H1 (cell line): ENCODE data around the gene CD200. TPM values are rescaled to one million over a fixed set of nuclear protein-coding genes. Genes with fewer than 3 reads are reported as not detected.

Experiments
- CTCF ChIA-PET: fragments of 300-600 bp; sonication (Branson Sonifier 250); formaldehyde crosslinking; loops from one replicate; lab custom pipeline; 2021; ENCODE audit not compliant: partially characterized antibody; lab: Charles Lee
- POLR2A ChIA-PET: fragments of 300-600 bp; sonication (Branson Sonifier 250); formaldehyde crosslinking; loops from one replicate; lab custom pipeline; 2021; ENCODE audit warnings: inconsistent platforms; ENCODE audit not compliant: partially characterized antibody; lab: Charles Lee
- DNase-seq, 2 experiments: peaks; one replicate each; pipeline versions ENCODE4 v3.0.0 to v3.0.0-alpha.2; 2010 to 2022; ENCODE audit warnings: low spot score in 2 of 2, low read depth in 1 of 2, mixed read lengths in 1 of 2
- FAIRE-seq: peaks from 2 replicates; lab custom pipeline; 2011; peaks lifted over from hg19 to GRCh38; lab: Jason Lieb, UNC
- H2AFZ ChIP-seq: 2 replicates; pipeline ENCODE4 v1.8.1; 2012; ENCODE audit warnings: low read length, inconsistent platforms
- H2AK5ac ChIP-seq: 2 replicates; pipeline ENCODE4 v1.6.1; 2013; ENCODE audit warnings: low read depth, low read length
- H2BK120ac ChIP-seq: replicated peaks from 2 replicates; pipeline ENCODE3; 2013; ENCODE audit warnings: low read depth, low read length, inconsistent platforms
- H2BK12ac ChIP-seq: 2 replicates; pipeline ENCODE4 v1.6.1; 2013; ENCODE audit warnings: low read depth, low read length
- H2BK15ac ChIP-seq: 2 replicates; pipeline ENCODE4 v1.6.1; 2013; ENCODE audit warnings: low read length
- H2BK20ac ChIP-seq: 2 replicates; pipeline ENCODE4 v1.6.1; 2013; ENCODE audit warnings: low read length
- H2BK5ac ChIP-seq: 2 replicates; pipeline ENCODE4 v1.6.1; 2013; ENCODE audit warnings: low read depth, low read length
- H3K14ac ChIP-seq: 2 replicates; pipeline ENCODE4 v1.6.1; 2013; ENCODE audit warnings: inconsistent platforms; ENCODE audit not compliant: insufficient read length
- H3K18ac ChIP-seq: 2 replicates; pipeline ENCODE4 v1.6.1; 2013; ENCODE audit warnings: low read length; ENCODE audit errors: extremely low read depth
- H3K23ac ChIP-seq: 2 replicates; pipeline ENCODE4 v1.6.1; 2013; ENCODE audit warnings: inconsistent platforms; ENCODE audit not compliant: insufficient read length
- H3K23me2 ChIP-seq: 2 replicates; pipeline ENCODE4 v1.6.1; 2013; ENCODE audit warnings: low read depth, low read length
- H3K27ac ChIP-seq: 2 replicates; pipeline ENCODE4 v1.6.1; 2011; ENCODE audit warnings: low read depth, low read length, inconsistent platforms
- H3K27me3 ChIP-seq, 4 experiments: replicated peaks in 1 of 4; 1 replicate in 1 of 4; 2 replicates in 3 of 4; pipeline versions ENCODE4 v1.6.1 to v1.8.1; 2011 to 2013; ENCODE audit warnings: low read length in 3 of 4, mild to moderate bottlenecking in 3 of 4, inconsistent platforms in 2 of 4, mixed read lengths in 2 of 4, moderate library complexity in 1 of 4; ENCODE audit not compliant: control insufficient read depth in 3 of 4, insufficient read depth in 3 of 4; ENCODE audit errors: extremely low read depth in 1 of 4
- H3K36me3 ChIP-seq, 4 experiments: 2 replicates each; pipeline versions ENCODE4 v1.6.1 to v1.8.1; 2011 to 2013; ENCODE audit warnings: mild to moderate bottlenecking in 4 of 4, low read length in 3 of 4, moderate library complexity in 2 of 4, control low read depth in 1 of 4, inconsistent platforms in 1 of 4; ENCODE audit not compliant: insufficient read depth in 4 of 4, control insufficient read depth in 2 of 4
- H3K4ac ChIP-seq: replicated peaks from 2 replicates; pipeline ENCODE3; 2013; ENCODE audit warnings: low read length, low read depth, mixed read lengths, inconsistent platforms; ENCODE audit not compliant: insufficient read length
- H3K4me1 ChIP-seq, 4 experiments: replicated peaks in 1 of 4; 1 replicate in 1 of 4; 2 replicates in 3 of 4; pipeline versions ENCODE4 v1.6.1 to v1.8.1; 2011 to 2013; ENCODE audit warnings: low read length in 3 of 4, inconsistent platforms in 2 of 4, mixed read lengths in 1 of 4; ENCODE audit not compliant: insufficient read depth in 4 of 4, control insufficient read depth in 3 of 4
- H3K4me2 ChIP-seq, 2 experiments: 2 replicates each; pipeline versions ENCODE4 v1.6.1 to v1.8.1; 2011 to 2013; ENCODE audit warnings: low read depth in 2 of 2, low read length in 2 of 2, control low read depth in 1 of 2, inconsistent platforms in 1 of 2, mild to moderate bottlenecking in 1 of 2; ENCODE audit not compliant: insufficient read depth in 1 of 2
- H3K4me3 ChIP-seq, 4 experiments: fragments of 200-600, 300-600 bp in 1 of 4; sonication (generic), shearing (Covaris generic), sonication (Bioruptor Twin) in 1 of 4; 2 replicates each; pipeline versions ENCODE4 v1.5.1 to v1.8.1; 2011 to 2016; ENCODE audit warnings: low read length in 4 of 4, low read depth in 3 of 4, control low read depth in 2 of 4, inconsistent platforms in 2 of 4, mild to moderate bottlenecking in 2 of 4, mixed read lengths in 1 of 4, moderate library complexity in 1 of 4; ENCODE audit not compliant: insufficient read depth in 2 of 4; ENCODE audit errors: extremely low read depth in 1 of 4
- H3K56ac ChIP-seq: replicated peaks from 2 replicates; pipeline ENCODE3; 2013; ENCODE audit warnings: low read depth, mild to moderate bottlenecking, mixed read lengths, low read length, inconsistent platforms; ENCODE audit not compliant: insufficient read length
- H3K79me1 ChIP-seq: 2 replicates; pipeline ENCODE4 v1.6.1; 2013; ENCODE audit warnings: low read depth, low read length, control low read depth
- H3K79me2 ChIP-seq, 2 experiments: 2 replicates each; pipeline versions ENCODE4 v1.6.1 to v1.8.1; 2012 to 2013; ENCODE audit warnings: low read length in 2 of 2, mild to moderate bottlenecking in 2 of 2, inconsistent platforms in 1 of 2; ENCODE audit not compliant: insufficient read depth in 2 of 2, control insufficient read depth in 1 of 2
- H3K9ac ChIP-seq, 4 experiments: replicated peaks in 1 of 4; 1 replicate in 1 of 4; 2 replicates in 3 of 4; pipeline versions ENCODE4 v1.6.1 to v1.8.1; 2011 to 2013; ENCODE audit warnings: low read depth in 3 of 4, low read length in 3 of 4, control low read depth in 2 of 4, mild to moderate bottlenecking in 2 of 4, moderate library complexity in 2 of 4, inconsistent platforms in 1 of 4; ENCODE audit errors: extremely low read depth in 1 of 4
- H3K9me3 ChIP-seq, 2 experiments: 2 replicates each; pipeline versions ENCODE4 v1.6.1 to v1.8.1; 2012 to 2013; ENCODE audit warnings: mild to moderate bottlenecking in 2 of 2, moderate library complexity in 2 of 2, control low read depth in 1 of 2, inconsistent platforms in 1 of 2, low read depth in 1 of 2, low read length in 1 of 2, mixed read lengths in 1 of 2; ENCODE audit not compliant: insufficient read depth in 2 of 2
- H4K20me1 ChIP-seq, 2 experiments: replicated peaks in 1 of 2; 2 replicates each; pipeline versions ENCODE3 to v1.8.1; 2011 to 2013; ENCODE audit warnings: inconsistent platforms in 2 of 2, low read length in 2 of 2, mild to moderate bottlenecking in 1 of 2; ENCODE audit not compliant: insufficient read depth in 2 of 2, control insufficient read depth in 1 of 2
- H4K5ac ChIP-seq: 2 replicates; pipeline ENCODE4 v1.6.1; 2013; ENCODE audit warnings: low read length, low read depth, mixed read lengths, inconsistent platforms; ENCODE audit not compliant: insufficient read length
- H4K8ac ChIP-seq: 2 replicates; pipeline ENCODE4 v1.8.0; 2013; ENCODE audit warnings: mild to moderate bottlenecking, moderate library complexity, low read length, inconsistent platforms; ENCODE audit not compliant: insufficient read depth; ENCODE audit errors: extremely low read depth
- H4K91ac ChIP-seq: replicated peaks from 2 replicates; pipeline ENCODE3; 2013; ENCODE audit warnings: low read length, mixed read lengths, inconsistent platforms; ENCODE audit not compliant: insufficient read length
- CTCF ChIP-seq, 3 experiments: IDR thresholded peaks; 1 replicate in 2 of 3; 2 replicates in 1 of 3; pipeline versions ENCODE4 v1.5.1 to v1.6.1; 2011; ENCODE audit warnings: low read length in 3 of 3, mild to moderate bottlenecking in 3 of 3, inconsistent platforms in 2 of 3, low read depth in 1 of 3, moderate library complexity in 1 of 3; ENCODE audit not compliant: insufficient read depth in 1 of 3; ENCODE audit errors: control extremely low read depth in 1 of 3
- E2F6 ChIP-seq: IDR thresholded peaks from 2 replicates; pipeline ENCODE4 v1.6.1; 2012; ENCODE audit warnings: inconsistent platforms
- EZH2 ChIP-seq: fragments of 200-600 bp; sonication (generic); IDR thresholded peaks from 2 replicates; pipeline ENCODE4 v1.7.1; 2012; ENCODE audit warnings: low read depth, mild to moderate bottlenecking, moderate library complexity, low read length, inconsistent platforms; ENCODE audit not compliant: severe bottlenecking
- GABPA ChIP-seq: IDR thresholded peaks from 2 replicates; pipeline ENCODE4 v1.6.1; 2011; ENCODE audit warnings: mild to moderate bottlenecking, low read length, moderate library complexity, borderline replicate concordance; ENCODE audit not compliant: insufficient read depth
- HDAC2 ChIP-seq, 2 experiments: fragments of 300-600 bp in 1 of 2; sonication (generic) in 1 of 2; IDR thresholded peaks; 2 replicates each; pipeline ENCODE4 v1.6.1; 2011 to 2012; ENCODE audit warnings: low read depth in 2 of 2, low read length in 2 of 2, mild to moderate bottlenecking in 2 of 2, moderate library complexity in 2 of 2, borderline replicate concordance in 1 of 2, inconsistent platforms in 1 of 2
- KDM1A ChIP-seq: fragments of 200-600, 300-600 bp; sonication (generic); IDR thresholded peaks from 2 replicates; pipeline ENCODE4 v1.7.1; 2016; ENCODE audit warnings: mild to moderate bottlenecking, low read length, borderline replicate concordance
- WGBS, 2 experiments: shearing (Covaris generic) in 1 of 2; methylation state at CpG; one replicate each; pipeline versions ENCODE4 v1.1.6 to v1.1.7; 2013 to 2015; ENCODE audit warnings: low lambda C conversion rate in 2 of 2, mixed read lengths in 2 of 2, inconsistent platforms in 1 of 2, low coverage in 1 of 2, missing lambda C conversion rate in 1 of 2; ENCODE audit not compliant: insufficient replicate concordance in 2 of 2, insufficient coverage in 1 of 2, insufficient read length in 1 of 2; ENCODE audit errors: extremely low coverage in 1 of 2, missing lambda C conversion rate in 1 of 2; 5-methylcytosine and 5-hydroxymethylcytosine counted together
- polyA plus RNA-seq, 7 experiments: library from polyadenylated mRNA; depleted of rRNA in 3 of 7; stranded (reverse) in 5 of 7; unstranded in 2 of 7; fragments of >200 nt in 5 of 7; fragments of 200-250 nt in 2 of 7; gene quantifications; 1 replicate in 5 of 7; 2 replicates in 1 of 7; 4 replicates in 1 of 7; pipeline versions ENCODE4 v1.2.1 to v1.2.3, GENCODE V29; 2011 to 2013; ENCODE audit warnings: missing spikeins in 2 of 7, mixed read lengths in 2 of 7
- total RNA-seq: library from RNA; stranded (reverse); fragmentation: NEBNext Ultra II Directional; extraction: Animal tissue kit (Norgen Biotek cat#: 25700); gene quantifications from 2 replicates; pipeline ENCODE4 v1.2.1, GENCODE V29; 2021

The CD200 gene
- total and polyA plus RNA-seq, 2 of the 8 experiments (the other 6 are each of a cell fraction or from before 2014, with no cell fraction given) = 45.8 to 50.2 TPM

GRCh38 chr3:112365636-112366035 is 32.7 kb downstream of the CD200 start:
- no peak overlapping the region for H2BK5ac ChIP-seq
- H3K4me2 ChIP-seq = no peak overlapping the region
- H2BK20ac ChIP-seq = no peak overlapping the region
- no peak overlapping the region for H2BK120ac ChIP-seq
- no peak overlapping the region for H2AFZ ChIP-seq
- no peak overlapping the region for H2BK12ac ChIP-seq
- CTCF ChIA-PET = interaction anchor here (0.9 to 1.7 kb wide), 2 partner anchors 32 to 72 kb away, joined by 4 to 7 read pairs; partner anchors contain the start of gene SLC9C1
- H3K23ac ChIP-seq = no peak overlapping the region
- no peaks in the 10 kb centered on the region for H4K20me1 ChIP-seq
- peak overlapping the region in 1 of 4 experiments; percentile 34; a peak in 1 of 7 replicates for H3K9ac ChIP-seq
- no peak for TF ChIP-seq GABPA
- no peak for TF ChIP-seq EZH2
- TF ChIP-seq KDM1A = no peak
- TF ChIP-seq E2F6 = no peak
- TF ChIP-seq HDAC2 (IDR thresholded peaks at IDR 0.05; ENCODE audit: borderline replicate concordance in 1 of 2, low read depth in 2 of 2, low read length in 2 of 2) = no peak
- no peak for TF ChIP-seq CTCF (IDR thresholded peaks at IDR 0.05; ENCODE audit: control extremely low read depth in 1 of 3, insufficient read depth in 1 of 3, low read depth in 1 of 3, low read length in 3 of 3)
- TF ChIP-seq, all 59 proteins: peak for 0
- Histone ChIP-seq H4K8ac (no peak overlapping the region), H3K27me3 (no peaks in the 10 kb centered on the region), H3K4me3 (no peak overlapping the region), H3K79me1 (no peaks in the 10 kb centered on the region), H3K4me1 (peaks cover 0 to 3% (median 0%) of the 10 kb centered on the region in 4 experiments; a peak in 1 of 7 replicates), H3K23me2 (no peaks in the 10 kb centered on the region), H3K14ac (no peak overlapping the region), H3K36me3 (peaks cover 11 to 50% (median 30%) of the 10 kb centered on the region in 4 experiments), H3K4ac (no peak overlapping the region), H2AK5ac (no peak overlapping the region), H4K5ac (no peak overlapping the region), H4K91ac (no peak overlapping the region), H3K9me3 (no peaks in the 10 kb centered on the region), H3K27ac (no peak overlapping the region), H2BK15ac (no peak overlapping the region), H3K79me2 (no peaks in the 10 kb centered on the region), H3K18ac (no peak overlapping the region), H3K56ac (no peak overlapping the region)
- FAIRE-seq (peak; percentile 7), DNase-seq (no peak)
- POLR2A ChIA-PET = interaction anchor here (0.9 kb wide), 1 partner anchor 31 kb away, joined by 3 read pairs; no protein-coding TSS in a partner anchor
- WGBS, 2 experiments = 85% methylated on average over 3 of the region's 3 CpGs; no CpG with 5 or more reads in 1 of the 2 experiments
